K562 (cell line): Measurements from ENCODE around the gene IFTAP. TPM values are rescaled to one million over a fixed set of nuclear protein-coding genes. Genes with fewer than 3 reads are reported as not detected.

Source experiments
- ATAC-seq: fragments of 200-7000 bp; cut with Tn5 transposase; 3 replicates; pipeline ENCODE4 v1.9.1; 2020; ENCODE audit warnings: moderate library complexity
- BruUV-seq: library from RNA; stranded (reverse); fragments of 400-500 nt; replicated peaks from 2 replicates; lab custom pipeline; 2021; lab: Mats Ljungman, UMichigan
- CTCF ChIA-PET: fragments of 300-600 bp; formaldehyde crosslinking; extraction: SDS; loops from one replicate; lab custom pipeline; 2021; ENCODE audit warnings: low intra/inter-chr PET ratio; lab: Yijun Ruan, JAX
- POLR2A ChIA-PET: fragments of 300-600, 350-650 bp; sonication (Branson Sonifier 250); formaldehyde crosslinking; extraction: SDS; loops from one replicate; lab custom pipeline; 2021; ENCODE audit warnings: antibody characterized with exemption, inconsistent platforms; lab: Yijun Ruan, JAX
- DNase-seq, 4 experiments: peaks; one replicate each; pipeline versions ENCODE4 v3.0.0 to v3.0.0-alpha.2; 2011 to 2018; ENCODE audit warnings: low spot score in 3 of 4, mixed read lengths in 3 of 4; ENCODE audit errors: extremely low read depth in 1 of 4
- FAIRE-seq: peaks from 2 replicates; lab custom pipeline; 2011; peaks lifted over from hg19 to GRCh38; lab: Jason Lieb, UNC
- H2AFZ ChIP-seq: 2 replicates; pipeline ENCODE4 v1.6.0; 2011; ENCODE audit warnings: low read depth, low read length, control low read depth, inconsistent platforms
- H3K27ac ChIP-seq: fragments of 200-600 bp; 3 replicates; pipeline ENCODE4 v1.8.0; 2011; ENCODE audit warnings: low read depth, mild to moderate bottlenecking, control low read depth, inconsistent platforms, low read length, moderate library complexity, mixed read lengths; ENCODE audit errors: extremely low read depth
- H3K27me3 ChIP-seq, 2 experiments: fragments of 300-600 bp in 1 of 2; 2 replicates in 1 of 2; 3 replicates in 1 of 2; pipeline versions ENCODE4 v1.6.0 to v1.8.0; 2011; ENCODE audit warnings: inconsistent platforms in 2 of 2, low read length in 2 of 2, mild to moderate bottlenecking in 1 of 2, mixed read lengths in 1 of 2, moderate library complexity in 1 of 2; ENCODE audit not compliant: control insufficient read depth in 2 of 2, insufficient read depth in 2 of 2
- H3K36me3 ChIP-seq: fragments of 300-600 bp; 3 replicates; pipeline ENCODE4 v1.8.0; 2011; ENCODE audit warnings: mild to moderate bottlenecking, low read length, inconsistent platforms; ENCODE audit not compliant: control insufficient read depth, insufficient read depth
- H3K4me1 ChIP-seq, 2 experiments: fragments of 200-600 bp in 1 of 2; replicated peaks in 1 of 2; 2 replicates in 1 of 2; 3 replicates in 1 of 2; pipeline versions ENCODE4 v1.5.1 to v1.8.0; 2011; ENCODE audit warnings: inconsistent platforms in 2 of 2, low read length in 2 of 2, mild to moderate bottlenecking in 1 of 2, mixed read lengths in 1 of 2, moderate library complexity in 1 of 2; ENCODE audit not compliant: control insufficient read depth in 2 of 2, insufficient read depth in 2 of 2
- H3K4me2 ChIP-seq: 2 replicates; pipeline ENCODE4 v1.6.1; 2011; ENCODE audit warnings: low read length, control low read depth, inconsistent platforms, mixed read lengths; ENCODE audit not compliant: insufficient read depth
- H3K4me3 ChIP-seq: fragments of 200-600 bp; sonication (generic), shearing (Covaris generic); 2 replicates; pipeline ENCODE4 v1.5.1; 2016; ENCODE audit warnings: control low read depth, inconsistent platforms
- H3K79me2 ChIP-seq: fragments of 200-600 bp; 3 replicates; pipeline ENCODE4 v1.8.0; 2011; ENCODE audit warnings: low read length, inconsistent platforms; ENCODE audit not compliant: control insufficient read depth, insufficient read depth
- H3K9ac ChIP-seq, 2 experiments: 2 replicates each; pipeline versions ENCODE4 v1.6.0 to v1.6.1; 2011; ENCODE audit warnings: low read depth in 2 of 2, low read length in 2 of 2, control low read depth in 1 of 2, inconsistent platforms in 1 of 2, mild to moderate bottlenecking in 1 of 2, mixed read lengths in 1 of 2; ENCODE audit not compliant: insufficient read depth in 1 of 2
- H3K9me1 ChIP-seq: one replicate; pipeline ENCODE4 v1.6.0; 2011; ENCODE audit warnings: inconsistent platforms, mild to moderate bottlenecking, low read length, moderate library complexity; ENCODE audit not compliant: control insufficient read depth, insufficient read depth
- H3K9me3 ChIP-seq: replicated peaks from 2 replicates; pipeline ENCODE4 v1.5.1; 2011; ENCODE audit warnings: low read depth, low read length, inconsistent platforms; ENCODE audit not compliant: control insufficient read depth, insufficient read depth
- H4K20me1 ChIP-seq: replicated peaks from 2 replicates; pipeline ENCODE4 v1.6.1; 2011; ENCODE audit warnings: low read length, inconsistent platforms, mixed read lengths; ENCODE audit not compliant: control insufficient read depth, insufficient read depth
- CTBP1 ChIP-seq: fragments of 450-650 bp; IDR thresholded peaks from 2 replicates; pipeline ENCODE4 v1.6.1; 2016; ENCODE audit warnings: borderline replicate concordance
- E2F1 ChIP-seq: sonication (generic); formaldehyde crosslinking; IDR thresholded peaks from 2 replicates; pipeline ENCODE4 v1.8.1; 2023; ENCODE audit warnings: mild to moderate bottlenecking, missing genetic modification reagents, moderate library complexity
- E2F8 ChIP-seq: fragments of 450-650 bp; IDR thresholded peaks from 2 replicates; pipeline ENCODE4 v1.7.1; 2018; ENCODE audit warnings: mild to moderate bottlenecking, low read depth; ENCODE audit not compliant: partially characterized antibody
- ELF2 ChIP-seq: fragments of 250-450 bp; sonication (Bioruptor Pico); IDR thresholded peaks from 2 replicates; pipeline ENCODE4 v1.5.0; 2021; ENCODE audit warnings: mild to moderate bottlenecking
- FOXM1 ChIP-seq, 2 experiments: fragments of 450-650 bp in 1 of 2; sonication (generic) in 1 of 2; formaldehyde crosslinking in 1 of 2; IDR thresholded peaks; 2 replicates each; pipeline versions ENCODE4 v1.6.1 to v1.9.0; 2017 to 2022; ENCODE audit warnings: low read depth in 2 of 2, mild to moderate bottlenecking in 2 of 2, missing genetic modification reagents in 1 of 2, moderate library complexity in 1 of 2
- HOXB6 ChIP-seq: fragments of 250-450 bp; sonication (Bioruptor Pico); IDR thresholded peaks from 2 replicates; pipeline ENCODE4 v1.5.1; 2022; ENCODE audit warnings: mild to moderate bottlenecking, borderline replicate concordance
- IFI16 ChIP-seq: fragments of 250-450 bp; sonication (Bioruptor Pico); IDR thresholded peaks from 2 replicates; pipeline ENCODE4 v2.1.2; 2022; ENCODE audit warnings: mild to moderate bottlenecking, inconsistent platforms
- KAT7 ChIP-seq: sonication (generic); formaldehyde crosslinking; IDR thresholded peaks from 2 replicates; pipeline ENCODE4 v1.8.0; 2022; ENCODE audit warnings: missing genetic modification reagents, mild to moderate bottlenecking, borderline replicate concordance
- LCOR ChIP-seq: sonication (generic); formaldehyde crosslinking; IDR thresholded peaks from 2 replicates; pipeline ENCODE4 v1.8.0; 2022; ENCODE audit warnings: mild to moderate bottlenecking, missing genetic modification reagents
- PKNOX1 ChIP-seq: fragments of 450-650 bp; IDR thresholded peaks from 2 replicates; pipeline ENCODE4 v1.6.1; 2016
- POLR2H ChIP-seq: IDR thresholded peaks from 2 replicates; pipeline ENCODE4 v1.6.1; 2016; ENCODE audit warnings: missing genetic modification characterization, low read depth, mild to moderate bottlenecking, control low read depth, missing compliant biosample characterization, moderate library complexity
- STAT5B ChIP-seq: fragments of 250-450 bp; sonication (Bioruptor Pico); IDR thresholded peaks from 2 replicates; pipeline ENCODE4 v1.8.0; 2021; ENCODE audit warnings: mild to moderate bottlenecking, inconsistent platforms
- TOE1 ChIP-seq, 2 experiments: fragments of 450-650 bp in 1 of 2; sonication (generic) in 1 of 2; formaldehyde crosslinking in 1 of 2; IDR thresholded peaks; 2 replicates each; pipeline versions ENCODE4 v1.7.1 to v1.8.0; 2016 to 2022; ENCODE audit warnings: borderline replicate concordance in 2 of 2, mild to moderate bottlenecking in 2 of 2, antibody characterized with exemption in 1 of 2, inconsistent platforms in 1 of 2, low read depth in 1 of 2, missing genetic modification reagents in 1 of 2, moderate library complexity in 1 of 2
- ZBTB26 ChIP-seq: fragments of 450-650 bp; formaldehyde crosslinking; IDR thresholded peaks from 2 replicates; pipeline ENCODE4 v1.4.0; 2022; ENCODE audit warnings: missing genetic modification characterization
- ZC3H11A ChIP-seq: IDR thresholded peaks from 2 replicates; pipeline ENCODE4 v1.6.1; 2012; ENCODE audit warnings: low read depth, low read length, improper control_type of control experiment
- ZC3H8 ChIP-seq: fragments of 450-650 bp; IDR thresholded peaks from 2 replicates; pipeline ENCODE4 v1.6.1; 2017
- ZNF165 ChIP-seq: fragments of 250-450 bp; sonication (Bioruptor Pico); IDR thresholded peaks from 2 replicates; pipeline ENCODE4 v1.4.0; 2020; ENCODE audit warnings: borderline replicate concordance
- in situ Hi-C: fragments of 300-500 bp; cut with MboI; formaldehyde crosslinking; loops from 4 replicates; pipeline ENCODE4 v1.15.0; 2018; ENCODE audit warnings: inconsistent platforms, mixed read lengths
- intact Hi-C: fragments of 100-400 bp; cut with micrococcal nuclease; formaldehyde crosslinking; loops from 2 replicates; pipeline ENCODE4 v1.14.2; 2022
- polyA plus RNA-seq, 8 experiments: library from polyadenylated mRNA; depleted of rRNA in 4 of 8; stranded (reverse) in 5 of 8; unstranded in 3 of 8; fragments of >200 nt; fragmentation: Nextera tagmentation in 2 of 8; fragmentation: Illumina TruSeq in 1 of 8; extraction: Ambion mirVana in 2 of 8; extraction: Trizol in 1 of 8; gene quantifications; 2 replicates each; pipeline versions ENCODE4 v1.2.1 to v1.2.3, GENCODE V29; 2011 to 2014; ENCODE audit warnings: inconsistent platforms in 1 of 8, missing spikeins in 1 of 8
- total RNA-seq, 7 experiments: library from RNA; depleted of rRNA in 6 of 7; stranded (reverse); fragments of >200 nt in 6 of 7; fragmentation: Illumina TruSeq in 2 of 7; extraction: Trizol in 2 of 7; gene quantifications; 2 replicates each; pipeline versions ENCODE4 v1.2.1 to v1.2.3, GENCODE V29; 2011 to 2021; ENCODE audit warnings: low replicate concordance in 1 of 7

Gene IFTAP
- total and polyA plus RNA-seq, 9 of the 15 experiments (the other 6 are each of a cell fraction or from before 2014, with no cell fraction given): 9.2 to 30.0 (median 17.0) TPM

- in situ Hi-C loops: no loop called here
- FAIRE-seq: no peak
- H3K79me2 ChIP-seq: no peaks in the 10 kb centered on the region
- no peak overlapping the region for H3K4me2 ChIP-seq
- H3K4me1 ChIP-seq: peaks cover 0 to 17% of the 10 kb centered on the region in 2 experiments; a peak in 2 of 5 replicates
- ChIA-PET POLR2A (no interaction called here), CTCF (interaction anchor here (5.1 kb wide), 1 partner anchor 54 kb away, joined by 60 read pairs; the partner anchor contains the start of gene RAG1)
- H3K27me3 ChIP-seq: no peaks in the 10 kb centered on the region
- no peaks in the 10 kb centered on the region for H4K20me1 ChIP-seq
- intact Hi-C loops: loop anchor here (5.0 to 10.0 kb wide), 3 partner anchors 115 to 328 kb away; no protein-coding TSS in a partner anchor
- no peak overlapping the region for H3K27ac ChIP-seq
- no peaks in the 10 kb centered on the region for H3K36me3 ChIP-seq
- H3K9ac ChIP-seq: no peak overlapping the region
- H3K9me3 ChIP-seq: no peaks in the 10 kb centered on the region
- no TSS peak for BruUV-seq
- no peak for DNase-seq
- ATAC-seq: no peak
- H3K9me1 ChIP-seq: no peaks in the 10 kb centered on the region
- H3K4me3 ChIP-seq: no peak overlapping the region
- H2AFZ ChIP-seq: no peak overlapping the region
- no peak for TF ChIP-seq POLR2H (tag)
- TF ChIP-seq CTBP1: no peak
- no peak for TF ChIP-seq LCOR (CRISPR knock-in tag)
- TF ChIP-seq HOXB6: no peak
- no peak for TF ChIP-seq ZC3H11A
- TF ChIP-seq PKNOX1: no peak
- TF ChIP-seq ZC3H8: no peak
- TF ChIP-seq ZNF165 (CRISPR knock-in tag): no peak
- TF ChIP-seq IFI16 (CRISPR knock-in tag): no peak
- no peak for TF ChIP-seq FOXM1 (IDR thresholded peaks at IDR 0.05; ENCODE audit: low read depth)
- TF ChIP-seq FOXM1 (CRISPR knock-in tag; IDR thresholded peaks at IDR 0.05; ENCODE audit: low read depth): no peak
- no peak for TF ChIP-seq ZBTB26
- no peak for TF ChIP-seq STAT5B (CRISPR knock-in tag)
- TF ChIP-seq ELF2 (CRISPR knock-in tag): no peak
- TF ChIP-seq TOE1 (IDR thresholded peaks at IDR 0.05; ENCODE audit: borderline replicate concordance): no peak
- no peak for TF ChIP-seq TOE1 (CRISPR knock-in tag; IDR thresholded peaks at IDR 0.05; ENCODE audit: borderline replicate concordance, low read depth)
- no peak for TF ChIP-seq E2F8
- TF ChIP-seq E2F1 (CRISPR knock-in tag): no peak
- no peak for TF ChIP-seq KAT7 (CRISPR knock-in tag)
Observed at GRCh38 chr11:36620246-36620645, 25.9 kb downstream of the IFTAP start.
